ENCODE measurements around the gene EN1.

The EN1 gene

GRCh38 chr2:118816669-118817068 is 30.8 kb downstream of the EN1 start:
- DNase-seq = no peak

DNA sequence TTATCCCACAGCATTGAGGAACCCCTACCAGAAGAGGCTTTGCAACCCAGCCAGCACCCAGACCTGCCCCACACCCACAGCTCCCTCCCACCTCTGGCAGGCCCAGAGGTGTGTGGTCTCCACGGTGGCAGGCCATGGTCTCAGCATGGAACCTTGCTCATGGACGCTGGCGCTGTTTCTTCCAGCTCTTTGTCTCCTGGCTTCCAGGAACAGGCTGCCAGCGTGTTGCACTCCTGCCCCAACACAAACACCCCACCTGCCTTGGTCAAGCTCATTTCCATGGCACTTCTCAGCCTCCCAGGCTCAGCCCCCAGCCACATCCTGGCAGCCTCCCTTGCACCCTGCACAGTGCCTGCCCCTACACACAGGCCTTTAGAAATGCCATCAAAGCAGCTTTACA is 31.7 kb downstream of the EN1 start:
- DNase-seq = no peak

GRCh38 chr2:118815314-118815713 is 32.1 kb downstream of the EN1 start:
- no peak for DNase-seq

- no peak for DNase-seq
Observed at GRCh38 chr2:118814368-118814767, 33.1 kb downstream of the EN1 start.

- no peak for DNase-seq
Observed at GRCh38 chr2:118813601-118814339, 33.7 kb downstream of the EN1 start.

DNA sequence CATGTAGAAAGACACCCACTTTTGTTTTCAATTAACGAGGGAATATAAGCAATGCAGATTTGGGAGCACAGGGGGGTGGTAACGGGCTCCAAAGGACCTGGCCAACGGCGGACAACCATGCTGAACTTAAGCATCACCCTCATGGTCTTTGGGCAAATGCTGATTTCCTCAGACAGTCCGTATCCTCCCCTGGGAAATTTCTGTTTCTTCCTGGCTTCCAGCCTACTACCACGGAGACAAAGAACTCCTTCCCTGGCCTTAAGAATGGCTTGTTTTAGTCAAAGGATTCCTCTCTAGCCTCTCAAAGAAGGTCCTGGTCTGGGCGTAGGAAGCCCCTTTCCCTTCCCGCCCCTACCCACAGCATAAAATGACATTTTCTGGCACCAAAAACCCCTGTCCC is 34.3 kb downstream of the EN1 start:
- no peak for DNase-seq

- no peak for DNase-seq
Observed at GRCh38 chr2:118812552-118812951, 34.9 kb downstream of the EN1 start.

- DNase-seq = no peak
Observed at GRCh38 chr2:118811514-118812115, 35.8 kb downstream of the EN1 start.

DNA sequence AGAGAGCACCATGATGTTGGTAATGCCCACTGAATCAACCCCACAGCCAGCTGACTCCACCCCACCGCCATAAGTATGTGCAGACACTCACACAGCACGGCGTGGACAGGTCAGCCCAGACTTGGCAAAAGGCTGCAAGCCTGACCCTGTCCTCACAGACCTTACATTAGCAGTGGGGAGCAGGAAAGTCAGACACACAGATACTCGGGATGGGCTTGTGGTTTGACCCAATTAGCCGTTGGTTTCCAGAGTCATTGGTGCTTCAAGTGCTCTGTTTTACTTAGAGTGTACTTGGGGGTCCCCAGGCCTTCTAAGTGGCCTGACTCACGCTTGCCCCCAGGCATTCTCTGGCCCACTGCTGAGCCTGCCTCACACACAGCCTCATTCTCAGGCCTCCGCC is 36.7 kb downstream of the EN1 start:
- no peak for DNase-seq

DNA sequence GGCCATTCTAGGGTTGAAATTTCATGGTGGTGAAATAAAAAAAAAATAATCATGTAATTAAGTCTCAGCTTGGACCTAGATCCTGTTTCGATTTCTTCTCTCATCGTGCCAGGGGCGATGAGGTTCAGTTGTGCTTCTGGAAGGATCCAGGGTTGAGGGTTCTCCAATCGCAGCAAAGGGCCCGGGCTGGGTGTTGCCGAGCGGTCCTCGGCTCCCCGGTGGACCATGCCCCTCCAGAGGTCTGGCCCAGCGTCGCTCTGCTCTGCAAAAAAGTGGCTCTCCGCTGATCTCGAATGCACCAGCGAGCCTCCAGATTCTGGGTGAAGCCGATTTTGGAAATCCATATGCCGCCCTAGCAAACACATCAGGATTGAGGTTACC is 39.0 kb downstream of the EN1 start:
- no peak for DNase-seq

DNA sequence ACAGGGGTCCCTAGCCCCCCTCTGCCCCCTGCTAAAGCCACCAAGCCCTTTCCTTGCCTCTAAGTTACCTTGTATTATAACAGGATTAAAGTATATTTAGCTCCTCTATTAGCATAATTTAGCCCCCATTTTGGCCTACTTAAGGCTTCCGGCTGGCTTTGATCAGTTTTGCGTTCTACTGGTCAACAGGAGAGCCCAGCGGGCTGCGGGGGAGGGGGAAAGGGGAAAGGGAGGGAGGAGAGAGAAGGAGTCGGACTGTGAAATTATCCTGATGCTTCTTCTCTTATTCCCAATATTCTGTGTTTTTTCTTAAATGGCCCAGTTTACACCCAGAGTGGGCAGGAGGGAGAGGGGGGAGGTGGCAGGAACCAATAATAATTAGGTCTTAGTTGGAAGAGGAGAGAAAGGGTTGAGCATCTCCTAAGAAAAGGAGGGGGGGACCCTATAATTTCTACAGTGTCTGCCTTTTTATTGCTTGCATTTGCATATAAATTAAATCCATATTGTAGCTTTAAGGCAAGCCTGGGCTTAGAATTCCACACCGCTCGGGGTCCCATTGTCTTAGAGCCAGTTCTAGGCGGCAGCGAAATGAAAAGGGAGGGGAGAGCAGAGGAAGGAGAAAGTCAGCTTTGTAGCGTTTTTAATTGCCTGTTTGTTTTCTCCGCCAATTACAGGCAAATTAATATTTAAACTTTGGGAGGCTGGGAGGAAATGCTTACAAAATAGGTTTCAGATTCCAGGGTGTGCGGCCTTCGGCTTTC is 39.6 kb downstream of the EN1 start:
- DNase-seq = no peak

GRCh38 chr2:118806797-118807667 is 40.4 kb downstream of the EN1 start:
- no peak for DNase-seq

DNA sequence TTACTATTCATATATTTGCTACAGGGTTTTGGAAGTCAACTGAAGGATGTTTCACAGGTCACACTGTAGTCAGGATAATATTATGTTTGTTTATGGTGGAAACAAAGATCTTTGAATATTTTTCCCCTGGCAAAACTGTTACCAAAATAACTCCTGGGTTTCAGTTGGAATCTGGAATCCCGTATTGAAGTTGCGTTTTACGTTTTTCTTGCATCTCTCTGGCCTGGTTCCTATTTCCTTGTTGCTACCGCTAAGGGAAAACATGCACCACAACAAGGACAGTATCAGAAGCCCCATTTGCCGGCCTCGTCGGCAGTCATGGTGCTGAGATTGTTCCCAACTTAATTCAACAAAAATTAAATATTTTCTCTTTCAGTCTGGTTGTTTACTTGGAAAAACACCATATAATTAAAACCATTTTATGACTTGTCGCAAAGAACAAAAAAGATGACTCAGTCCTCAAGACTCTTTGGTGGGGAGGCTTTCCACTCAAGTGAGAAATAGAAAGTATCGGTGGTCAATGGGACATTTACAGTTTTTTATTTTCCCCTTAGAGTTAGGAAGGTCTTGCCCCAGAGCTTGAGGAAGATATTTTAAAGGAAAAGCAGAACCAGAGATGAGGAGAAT is 42.3 kb downstream of the EN1 start:
- no peak for DNase-seq

DNA sequence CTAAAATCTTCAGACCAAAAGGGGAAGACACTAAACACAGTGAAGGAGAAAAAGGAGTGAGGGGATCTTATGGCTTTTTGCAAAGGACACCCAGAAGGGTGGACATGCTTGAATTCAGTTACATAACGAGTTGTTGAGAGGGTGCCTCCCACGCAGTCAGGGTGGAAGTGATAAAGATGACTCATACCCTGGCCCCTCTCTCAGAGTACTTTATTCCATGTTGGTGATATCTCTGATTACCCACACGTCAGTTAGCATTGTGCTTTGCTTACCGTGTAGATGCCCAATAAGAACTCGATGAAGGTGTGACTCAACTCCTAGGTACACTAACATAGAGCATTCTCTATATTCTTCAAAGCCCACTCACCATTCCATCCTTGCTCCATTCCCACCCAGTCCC is 44.4 kb downstream of the EN1 start:
- no peak for DNase-seq

DNA sequence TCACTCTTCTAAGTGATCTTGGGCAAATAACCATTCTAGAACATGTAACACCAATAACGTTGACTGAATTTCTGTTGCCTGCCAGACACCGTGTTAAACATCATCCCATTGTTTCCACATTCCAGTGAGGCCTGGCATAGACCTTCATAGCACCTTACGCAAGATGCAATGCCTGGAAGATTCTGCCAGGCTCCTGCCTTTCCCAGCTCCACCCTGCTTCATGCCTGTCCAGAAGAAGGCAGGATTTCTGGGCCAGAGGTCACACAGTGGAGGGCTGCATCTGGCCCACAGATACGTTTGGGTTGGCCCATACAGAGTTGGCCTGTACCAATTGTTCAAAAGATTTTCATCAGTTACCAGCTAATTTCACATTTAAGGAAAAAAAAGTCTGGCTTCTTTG is 46.3 kb downstream of the EN1 start:
- no peak for DNase-seq

GRCh38 chr2:118800736-118801135 is 46.7 kb downstream of the EN1 start:
- no peak for DNase-seq

DNA sequence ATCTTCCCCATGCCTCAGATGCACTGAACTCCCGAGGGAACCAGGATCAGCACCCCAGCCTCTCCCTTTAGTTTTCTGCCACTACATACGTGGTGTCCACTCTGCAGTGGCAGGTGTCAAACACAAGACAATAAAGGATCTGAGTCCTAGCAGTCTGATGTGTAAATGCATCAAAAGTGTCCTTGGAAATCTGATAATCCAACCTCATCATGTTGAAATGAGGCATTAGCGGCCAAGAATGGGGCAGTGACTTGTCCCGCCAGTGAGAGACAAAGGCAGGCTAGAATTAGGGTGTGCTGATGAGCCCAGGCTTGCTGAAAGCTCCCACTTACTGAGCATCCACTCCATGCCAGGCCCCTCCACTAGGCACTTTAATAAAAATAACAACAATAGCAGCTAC is 52.9 kb downstream of the EN1 start:
- DNase-seq = no peak
